WTC11 (cell line): ENCODE measurements around the gene BTBD9.

Experiments used
- TEAD1 ChIP-seq: sonication (generic); formaldehyde crosslinking; IDR thresholded peaks from 2 replicates; pipeline ENCODE4 v1.8.0; 2022; ENCODE audit warnings: mild to moderate bottlenecking, missing genetic modification reagents
- ZNF121 ChIP-seq: sonication (generic); formaldehyde crosslinking; IDR thresholded peaks from 2 replicates; pipeline ENCODE4 v1.8.0; 2023; ENCODE audit warnings: missing genetic modification reagents
- TF ChIP-seq, protein P1 (sequence below): fragments of 200-600 bp; IDR thresholded peaks from 2 replicates; pipeline ENCODE4 v1.8.0; 2022; ENCODE audit warnings: antibody characterized with exemption
- TF ChIP-seq, protein P2 (sequence below): sonication (generic); formaldehyde crosslinking; IDR thresholded peaks from 2 replicates; pipeline ENCODE4 v1.8.0; 2023; ENCODE audit warnings: missing genetic modification reagents

DNA sequence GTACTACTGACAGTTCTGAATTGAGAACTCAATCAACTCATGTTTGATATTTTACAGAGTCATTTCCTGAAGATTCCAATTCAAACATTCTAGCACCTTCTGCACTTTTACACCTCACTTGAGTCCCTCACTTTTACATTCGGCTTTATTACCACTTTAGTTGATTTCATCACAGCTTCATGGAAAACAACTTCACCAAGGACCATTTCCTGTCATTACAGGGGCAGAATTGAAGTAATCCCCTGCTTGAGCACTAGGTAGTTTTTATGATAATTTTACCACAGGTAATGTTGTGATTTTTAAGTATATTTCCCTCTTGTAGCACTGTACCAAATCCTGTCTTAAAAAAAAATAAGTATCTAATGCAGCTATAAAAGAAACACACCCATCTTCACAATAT is 312.9 kb downstream of the BTBD9 start:
- TF ChIP-seq TEAD1 (CRISPR knock-in tag) (no peak), ZNF121 (no peak)
- TF ChIP-seq, protein P1, sequence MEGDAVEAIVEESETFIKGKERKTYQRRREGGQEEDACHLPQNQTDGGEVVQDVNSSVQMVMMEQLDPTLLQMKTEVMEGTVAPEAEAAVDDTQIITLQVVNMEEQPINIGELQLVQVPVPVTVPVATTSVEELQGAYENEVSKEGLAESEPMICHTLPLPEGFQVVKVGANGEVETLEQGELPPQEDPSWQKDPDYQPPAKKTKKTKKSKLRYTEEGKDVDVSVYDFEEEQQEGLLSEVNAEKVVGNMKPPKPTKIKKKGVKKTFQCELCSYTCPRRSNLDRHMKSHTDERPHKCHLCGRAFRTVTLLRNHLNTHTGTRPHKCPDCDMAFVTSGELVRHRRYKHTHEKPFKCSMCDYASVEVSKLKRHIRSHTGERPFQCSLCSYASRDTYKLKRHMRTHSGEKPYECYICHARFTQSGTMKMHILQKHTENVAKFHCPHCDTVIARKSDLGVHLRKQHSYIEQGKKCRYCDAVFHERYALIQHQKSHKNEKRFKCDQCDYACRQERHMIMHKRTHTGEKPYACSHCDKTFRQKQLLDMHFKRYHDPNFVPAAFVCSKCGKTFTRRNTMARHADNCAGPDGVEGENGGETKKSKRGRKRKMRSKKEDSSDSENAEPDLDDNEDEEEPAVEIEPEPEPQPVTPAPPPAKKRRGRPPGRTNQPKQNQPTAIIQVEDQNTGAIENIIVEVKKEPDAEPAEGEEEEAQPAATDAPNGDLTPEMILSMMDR = no peak
- TF ChIP-seq, protein P2, sequence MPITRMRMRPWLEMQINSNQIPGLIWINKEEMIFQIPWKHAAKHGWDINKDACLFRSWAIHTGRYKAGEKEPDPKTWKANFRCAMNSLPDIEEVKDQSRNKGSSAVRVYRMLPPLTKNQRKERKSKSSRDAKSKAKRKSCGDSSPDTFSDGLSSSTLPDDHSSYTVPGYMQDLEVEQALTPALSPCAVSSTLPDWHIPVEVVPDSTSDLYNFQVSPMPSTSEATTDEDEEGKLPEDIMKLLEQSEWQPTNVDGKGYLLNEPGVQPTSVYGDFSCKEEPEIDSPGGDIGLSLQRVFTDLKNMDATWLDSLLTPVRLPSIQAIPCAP (CRISPR knock-in tag) = no peak
